ENCODE measurements around the gene MYO3B.

DNA sequence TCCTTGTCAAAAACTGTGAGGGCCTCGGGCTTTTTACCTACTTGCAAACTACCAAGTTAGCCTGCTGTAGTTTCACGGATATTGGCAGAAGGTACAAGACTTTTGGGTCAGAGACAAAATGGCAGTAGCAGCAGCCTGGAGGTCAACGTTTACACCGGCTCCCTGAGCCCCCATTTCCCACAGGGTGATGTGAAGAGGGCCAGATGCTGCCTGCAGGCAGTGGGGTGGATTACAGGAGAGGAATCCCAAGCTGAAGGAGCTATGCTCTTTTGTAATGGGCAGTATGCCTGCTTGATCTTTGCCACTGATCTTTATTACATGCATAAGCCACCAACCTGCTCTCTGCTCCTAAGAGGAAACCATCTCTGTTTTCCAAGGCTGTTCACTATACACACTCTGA is 507.6 kb downstream of the MYO3B start:
- TF ChIP-seq, protein P1, sequence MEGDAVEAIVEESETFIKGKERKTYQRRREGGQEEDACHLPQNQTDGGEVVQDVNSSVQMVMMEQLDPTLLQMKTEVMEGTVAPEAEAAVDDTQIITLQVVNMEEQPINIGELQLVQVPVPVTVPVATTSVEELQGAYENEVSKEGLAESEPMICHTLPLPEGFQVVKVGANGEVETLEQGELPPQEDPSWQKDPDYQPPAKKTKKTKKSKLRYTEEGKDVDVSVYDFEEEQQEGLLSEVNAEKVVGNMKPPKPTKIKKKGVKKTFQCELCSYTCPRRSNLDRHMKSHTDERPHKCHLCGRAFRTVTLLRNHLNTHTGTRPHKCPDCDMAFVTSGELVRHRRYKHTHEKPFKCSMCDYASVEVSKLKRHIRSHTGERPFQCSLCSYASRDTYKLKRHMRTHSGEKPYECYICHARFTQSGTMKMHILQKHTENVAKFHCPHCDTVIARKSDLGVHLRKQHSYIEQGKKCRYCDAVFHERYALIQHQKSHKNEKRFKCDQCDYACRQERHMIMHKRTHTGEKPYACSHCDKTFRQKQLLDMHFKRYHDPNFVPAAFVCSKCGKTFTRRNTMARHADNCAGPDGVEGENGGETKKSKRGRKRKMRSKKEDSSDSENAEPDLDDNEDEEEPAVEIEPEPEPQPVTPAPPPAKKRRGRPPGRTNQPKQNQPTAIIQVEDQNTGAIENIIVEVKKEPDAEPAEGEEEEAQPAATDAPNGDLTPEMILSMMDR (conservative IDR thresholded peaks at IDR 0.05; ENCODE audit: low read depth, low read length) = no peak
- TF ChIP-seq EZH2 (IDR thresholded peaks at IDR 0.05; ENCODE audit: borderline replicate concordance, low read depth, low read length, poor library complexity, severe bottlenecking) = no peak
